ENCODE data around the gene KRTAP1-5.
"Not testable (repeated sequence)": the region's sequence is repeated elsewhere in the genome, so short reads cannot be mapped to it uniquely, and the experiment has no call there.

Gene KRTAP1-5

GRCh38 chr17:41002814-41003213 is 24.2 kb downstream of the KRTAP1-5 start:
- no peak for DNase-seq

GRCh38 chr17:41001795-41002194 is 25.2 kb downstream of the KRTAP1-5 start:
- no peak for DNase-seq

- not testable (repeated sequence) for DNase-seq
Observed at GRCh38 chr17:40999563-40999962, 27.4 kb downstream of the KRTAP1-5 start, which contains the start of gene KRTAP3-2. TSS of gene KRTAP3-2 (minus strand) at chr17:40999906. CDS start at chr17:40999853, 53 bp downstream.

GRCh38 chr17:40997361-40997760 is 29.6 kb downstream of the KRTAP1-5 start:
- no peak for DNase-seq

GRCh38 chr17:40996829-40997228 is 30.2 kb downstream of the KRTAP1-5 start:
- no peak for DNase-seq

GRCh38 chr17:40995116-40995515 is 31.9 kb downstream of the KRTAP1-5 start:
- DNase-seq = no peak

- DNase-seq = no peak
Observed at GRCh38 chr17:40993839-40994238, 33.2 kb downstream of the KRTAP1-5 start, which contains the start of gene KRTAP3-3. TSS of gene KRTAP3-3 (minus strand) at chr17:40994164. CDS start at chr17:40994097, 67 bp downstream.

GRCh38 chr17:40993084-40993483 is 33.9 kb downstream of the KRTAP1-5 start:
- no peak for DNase-seq

- DNase-seq = no peak
Observed at GRCh38 chr17:40992666-40993065, 34.3 kb downstream of the KRTAP1-5 start.

GRCh38 chr17:40986920-40987319 is 40.1 kb downstream of the KRTAP1-5 start:
- no peak for DNase-seq

- no peak for DNase-seq
Observed at GRCh38 chr17:40984226-40984625, 42.8 kb downstream of the KRTAP1-5 start, which contains the start of gene KRT40. TSS of gene KRT40 (minus strand) at chr17:40984326. CDS start at chr17:40984273, 53 bp downstream.

GRCh38 chr17:40981115-40981514 is 45.9 kb downstream of the KRTAP1-5 start:
- no peak for DNase-seq

- DNase-seq = no peak
Observed at GRCh38 chr17:40980596-40980995, 46.4 kb downstream of the KRTAP1-5 start.

- no peak for DNase-seq
Observed at GRCh38 chr17:40980117-40980516, 46.9 kb downstream of the KRTAP1-5 start.

GRCh38 chr17:40978575-40979151 is 48.3 kb downstream of the KRTAP1-5 start:
- no peak for DNase-seq

All from activated gamma-delta T cell treated with Interleukin-2 at 50 U/mL for 16 hours (primary cell).